MM.1S (cell line): ENCODE results near the gene KCNQ4.

Experiments
- EZH2 ChIP-seq: fragments of 300-600 bp; sonication (generic); optimal IDR thresholded peaks from 2 replicates; pipeline ENCODE3; 2017; ENCODE audit warnings: low read depth, mild to moderate bottlenecking, antibody characterized with exemption, low read length, mixed read lengths
- EZH2phosphoT487 ChIP-seq: fragments of 300-600 bp; sonication (generic); IDR thresholded peaks from 2 replicates; pipeline ENCODE4 v1.6.1; 2018; ENCODE audit warnings: antibody characterized with exemption, low read length
- TF ChIP-seq, protein P1 (sequence below): fragments of 300-600 bp; sonication (generic); IDR thresholded peaks from 2 replicates; pipeline ENCODE4 v1.5.1; 2016; ENCODE audit warnings: antibody characterized with exemption, low read length, mixed read lengths

- TF ChIP-seq, protein P1, sequence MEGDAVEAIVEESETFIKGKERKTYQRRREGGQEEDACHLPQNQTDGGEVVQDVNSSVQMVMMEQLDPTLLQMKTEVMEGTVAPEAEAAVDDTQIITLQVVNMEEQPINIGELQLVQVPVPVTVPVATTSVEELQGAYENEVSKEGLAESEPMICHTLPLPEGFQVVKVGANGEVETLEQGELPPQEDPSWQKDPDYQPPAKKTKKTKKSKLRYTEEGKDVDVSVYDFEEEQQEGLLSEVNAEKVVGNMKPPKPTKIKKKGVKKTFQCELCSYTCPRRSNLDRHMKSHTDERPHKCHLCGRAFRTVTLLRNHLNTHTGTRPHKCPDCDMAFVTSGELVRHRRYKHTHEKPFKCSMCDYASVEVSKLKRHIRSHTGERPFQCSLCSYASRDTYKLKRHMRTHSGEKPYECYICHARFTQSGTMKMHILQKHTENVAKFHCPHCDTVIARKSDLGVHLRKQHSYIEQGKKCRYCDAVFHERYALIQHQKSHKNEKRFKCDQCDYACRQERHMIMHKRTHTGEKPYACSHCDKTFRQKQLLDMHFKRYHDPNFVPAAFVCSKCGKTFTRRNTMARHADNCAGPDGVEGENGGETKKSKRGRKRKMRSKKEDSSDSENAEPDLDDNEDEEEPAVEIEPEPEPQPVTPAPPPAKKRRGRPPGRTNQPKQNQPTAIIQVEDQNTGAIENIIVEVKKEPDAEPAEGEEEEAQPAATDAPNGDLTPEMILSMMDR, result no peak
- no peak for TF ChIP-seq EZH2
- no peak for TF ChIP-seq EZH2phosphoT487
These were observed 19.9 kb downstream of the KCNQ4 start for GRCh38 chr1:40803447-40803846.
